Measurements from ENCODE around the gene AFM. TPM values are rescaled to one million over a fixed set of nuclear protein-coding genes. Genes with fewer than 3 reads are reported as not detected.

Gene AFM
- total and polyA plus RNA-seq, 11 donors: not detected

- Histone ChIP-seq H3K4me3 (no peak overlapping the region), H3K27ac (no peak overlapping the region), H3K9me3 (no peaks in the 10 kb centered on the region), H3K4me1 (no peaks in the 10 kb centered on the region), H3K27me3 (no peaks in the 10 kb centered on the region), H3K36me3 (no peaks in the 10 kb centered on the region)
- 72 to 77% (median 76%) methylated on average over 4 of the region's 4 CpGs for WGBS, 4 donors
- intact Hi-C loops (cut with DNase I): no loop called here
- DNase-seq: no peak
- TF ChIP-seq CTCF (IDR thresholded peaks at IDR 0.05) (no peak), POLR2A (IDR thresholded peaks at IDR 0.05) (no peak)
- ATAC-seq: no peak
These were observed 20.5 kb upstream of the AFM start for GRCh38 chr4:73460913-73461522.

- Histone ChIP-seq H3K36me3 (no peaks in the 10 kb centered on the region), H3K4me3 (no peak overlapping the region), H3K4me1 (no peaks in the 10 kb centered on the region), H3K27ac (no peak overlapping the region), H3K27me3 (no peaks in the 10 kb centered on the region), H3K9me3 (peaks cover 0 to 6% (median 0%) of the 10 kb centered on the region in 12 donors)
- intact Hi-C loops (cut with DNase I): no loop called here
- 90 to 94% (median 93%) methylated on average over 3 of the region's 3 CpGs for WGBS, 4 donors
- DNase-seq (no peak), ATAC-seq (no peak)
- TF ChIP-seq CTCF (IDR thresholded peaks at IDR 0.05) (no peak), POLR2A (IDR thresholded peaks at IDR 0.05) (no peak)
These were observed 13.4 kb upstream of the AFM start for GRCh38 chr4:73468170-73468569.

GRCh38 chr4:73470728-73471127 is 10.8 kb upstream of the AFM start:
- peaks cover 0 to 14% (median 0%) of the 10 kb centered on the region in 12 donors for H3K9me3 ChIP-seq
- DNase-seq: no peak
- ATAC-seq: no peak
- H3K36me3 ChIP-seq: no peaks in the 10 kb centered on the region
- 68 to 85% (median 78%) methylated on average over 1 of the region's 1 CpG for WGBS, 4 donors
- peaks cover 0 to 3% (median 0%) of the 10 kb centered on the region in 9 donors for H3K27me3 ChIP-seq
- H3K4me1 ChIP-seq: no peaks in the 10 kb centered on the region
- no peak overlapping the region for H3K4me3 ChIP-seq
- no peak for TF ChIP-seq POLR2A (IDR thresholded peaks at IDR 0.05)
- TF ChIP-seq CTCF (IDR thresholded peaks at IDR 0.05): no peak
- no peak overlapping the region for H3K27ac ChIP-seq
- intact Hi-C loops (cut with DNase I): no loop called here

GRCh38 chr4:73477176-73477575 is 4.4 kb upstream of the AFM start:
- no peak for DNase-seq
- WGBS, 4 donors: 55 to 79% (median 76%) methylated on average over 5 to 11 of the region's 11 CpGs
- TF ChIP-seq POLR2A (IDR thresholded peaks at IDR 0.05) (no peak), CTCF (IDR thresholded peaks at IDR 0.05) (no peak)

More at GRCh38 chr4:73477176-73477575, 4.4 kb upstream of the AFM start:
- ATAC-seq: no peak
- H3K9me3 ChIP-seq: peaks cover 0 to 14% (median 0%) of the 10 kb centered on the region in 12 donors
- peaks cover 0 to 3% (median 0%) of the 10 kb centered on the region in 9 donors for H3K27me3 ChIP-seq
- H3K36me3 ChIP-seq: no peaks in the 10 kb centered on the region
- no peaks in the 10 kb centered on the region for H3K4me1 ChIP-seq
- intact Hi-C loops (cut with DNase I): no loop called here
- H3K27ac ChIP-seq: no peak overlapping the region
- H3K4me3 ChIP-seq: no peak overlapping the region

All from heart left ventricle (tissue), 16 donors.